ENCODE data around the gene FAT1. TPM values are rescaled to one million over a fixed set of nuclear protein-coding genes. Genes with fewer than 3 reads are reported as not detected.

The FAT1 gene
- total RNA-seq, 1 experiment from 2014 or later = 92.4 TPM

GRCh38 chr4:186715077-186715476 lies 8.6 kb downstream of the FAT1 start:
- POLR2A ChIA-PET (ENCODE audit: unreplicated experiment) = no interaction called here
- H3K9me2 ChIP-seq (replicated peaks; ENCODE audit: low read length) = no peaks in the 10 kb centered on the region
- H3K4me2 ChIP-seq (ENCODE audit: low read length) = no peak overlapping the region
- peaks cover 5% of the 10 kb centered on the region; the same call in 1 of the 2 replicates for H3K36me3 ChIP-seq (ENCODE audit: low read depth, low read length)
- H3K27me3 ChIP-seq (ENCODE audit: low read length) = no peaks in the 10 kb centered on the region
- BruUV-seq (replicated peaks) = no TSS peak
- H3K27ac ChIP-seq (ENCODE audit: low read length) = no peak overlapping the region
- no peak for ATAC-seq
- no peaks in the 10 kb centered on the region for H3F3A ChIP-seq (ENCODE audit: low read length, unreplicated experiment)
- H3K9me3 ChIP-seq (ENCODE audit: low read length) = no peaks in the 10 kb centered on the region
- peaks cover 98% of the 10 kb centered on the region for H3K79me2 ChIP-seq (ENCODE audit: low read length)
- intact Hi-C loops (cut with micrococcal nuclease) = no loop called here
- TF ChIP-seq EZH2phosphoT487 (IDR thresholded peaks at IDR 0.05; ENCODE audit: borderline replicate concordance, low read length) (no peak), EZH2 (IDR thresholded peaks at IDR 0.05; ENCODE audit: low read length, unreplicated experiment) (no peak)
- CTCF ChIA-PET = no interaction called here
- H3K9ac ChIP-seq (ENCODE audit: low read length) = no peak overlapping the region
- H4K20me1 ChIP-seq (ENCODE audit: low read length) = peaks cover 22% of the 10 kb centered on the region; the same call in 1 of the 2 replicates
- no peak overlapping the region for H2AFZ ChIP-seq (ENCODE audit: low read length)
- no peaks in the 10 kb centered on the region for H3K4me1 ChIP-seq (ENCODE audit: insufficient read depth, low read length)
- no peak overlapping the region for H3K4me3 ChIP-seq (ENCODE audit: low read length)
- DNase-seq = no peak

- no peak for TF ChIP-seq CTCF (conservative IDR thresholded peaks at IDR 0.05; ENCODE audit: low read depth, low read length)
- no peak for TF ChIP-seq EZH2phosphoT487 (IDR thresholded peaks at IDR 0.05; ENCODE audit: borderline replicate concordance, low read length)
- no peak for TF ChIP-seq EZH2 (IDR thresholded peaks at IDR 0.05; ENCODE audit: low read length, unreplicated experiment)
- Histone ChIP-seq H3K27me3 (ENCODE audit: low read length) (no peaks in the 10 kb centered on the region), H3K4me2 (ENCODE audit: low read length) (no peak overlapping the region), H3K4me1 (ENCODE audit: insufficient read depth, low read length) (no peaks in the 10 kb centered on the region), H2AFZ (ENCODE audit: low read length) (no peak overlapping the region), H3K4me3 (ENCODE audit: low read length) (no peak overlapping the region), H3K9me3 (ENCODE audit: low read length) (no peaks in the 10 kb centered on the region), H3F3A (ENCODE audit: low read length, unreplicated experiment) (no peaks in the 10 kb centered on the region), H3K36me3 (ENCODE audit: low read depth, low read length) (peaks cover 5% of the 10 kb centered on the region; the same call in 1 of the 2 replicates), H4K20me1 (ENCODE audit: low read length) (peaks cover 22% of the 10 kb centered on the region; the same call in 1 of the 2 replicates), H3K79me2 (ENCODE audit: low read length) (peaks cover 98% of the 10 kb centered on the region), H3K9ac (ENCODE audit: low read length) (no peak overlapping the region), H3K27ac (ENCODE audit: low read length) (no peak overlapping the region), H3K9me2 (replicated peaks; ENCODE audit: low read length) (no peaks in the 10 kb centered on the region)
- intact Hi-C loops (cut with micrococcal nuclease) = no loop called here
- ATAC-seq (no peak), DNase-seq (no peak)
- ChIA-PET CTCF (interaction anchor here (0.5 kb wide), 1 partner anchor 43 kb away, joined by 3 read pairs; no protein-coding TSS in a partner anchor), POLR2A (ENCODE audit: unreplicated experiment) (no interaction called here)
- no TSS peak for BruUV-seq (replicated peaks)
These were observed 9.5 kb downstream of the FAT1 start for GRCh38 chr4:186714006-186714675.

GRCh38 chr4:186712690-186713089 lies 11.0 kb downstream of the FAT1 start:
- DNase-seq = no peak
- no peak for TF ChIP-seq EZH2phosphoT487 (IDR thresholded peaks at IDR 0.05; ENCODE audit: borderline replicate concordance, low read length)
- TF ChIP-seq CTCF (conservative IDR thresholded peaks at IDR 0.05; ENCODE audit: low read depth, low read length) = no peak
- TF ChIP-seq EZH2 (IDR thresholded peaks at IDR 0.05; ENCODE audit: low read length, unreplicated experiment) = no peak
- H3K27me3 ChIP-seq (ENCODE audit: low read length) = no peaks in the 10 kb centered on the region
- H2AFZ ChIP-seq (ENCODE audit: low read length) = no peak overlapping the region
- ChIA-PET POLR2A (ENCODE audit: unreplicated experiment) (no interaction called here), CTCF (no interaction called here)
- peaks cover 100% of the 10 kb centered on the region for H3K79me2 ChIP-seq (ENCODE audit: low read length)
- intact Hi-C loops (cut with micrococcal nuclease) = no loop called here
- no peak overlapping the region for H3K9ac ChIP-seq (ENCODE audit: low read length)
- no peaks in the 10 kb centered on the region for H3F3A ChIP-seq (ENCODE audit: low read length, unreplicated experiment)
- H3K9me3 ChIP-seq (ENCODE audit: low read length) = no peaks in the 10 kb centered on the region
- no peaks in the 10 kb centered on the region for H3K4me1 ChIP-seq (ENCODE audit: insufficient read depth, low read length)
- H3K36me3 ChIP-seq (ENCODE audit: low read depth, low read length) = peaks cover 18% of the 10 kb centered on the region; the same call in 1 of the 2 replicates
- no peak overlapping the region for H3K27ac ChIP-seq (ENCODE audit: low read length)
- H3K4me3 ChIP-seq (ENCODE audit: low read length) = no peak overlapping the region
- no peaks in the 10 kb centered on the region for H3K9me2 ChIP-seq (replicated peaks; ENCODE audit: low read length)
- H3K4me2 ChIP-seq (ENCODE audit: low read length) = no peak overlapping the region
- ATAC-seq = no peak
- H4K20me1 ChIP-seq (ENCODE audit: low read length) = peaks cover 17% of the 10 kb centered on the region; the same call in 1 of the 2 replicates
- BruUV-seq (replicated peaks) = no TSS peak

Data from PC-3 (cell line).